ENCODE data around the gene DNM2. TPM values are rescaled to one million over a fixed set of nuclear protein-coding genes. Genes with fewer than 3 reads are reported as not detected.

Gene DNM2
- total and polyA plus RNA-seq, 10 of the 15 experiments (the other 5 are each of a cell fraction or from before 2014, with no cell fraction given), result 1.2 to 146 (median 68.9) TPM

GRCh38 chr19:10691883-10692282 lies 26.0 kb upstream of the DNM2 start:
- ChIA-PET RAD21 (ENCODE audit: unreplicated experiment) (interaction anchor here (1.7 kb wide), 1 partner anchor 111 kb away, joined by 5 read pairs; no protein-coding TSS in a partner anchor), POLR2A (interaction anchor here (0.5 to 1.0 kb wide), 3 partner anchors 38 to 364 kb away, joined by 3 to 4 read pairs (median 3); no protein-coding TSS in a partner anchor), CTCF (interaction anchor here (0.7 to 1.9 kb wide), 2 partner anchors 48 to 111 kb away, joined by 3 to 9 read pairs; no protein-coding TSS in a partner anchor), SMC1A (ENCODE audit: uncharacterized antibody, unreplicated experiment) (interaction anchor here (1.0 to 1.2 kb wide), 2 partner anchors 33 to 110 kb away, joined by 3 read pairs; no protein-coding TSS in a partner anchor)
- Histone ChIP-seq H3K79me2 (ENCODE audit: control insufficient read depth, insufficient read depth, low read length) (no peaks in the 10 kb centered on the region), H3K4me2 (ENCODE audit: control insufficient read depth, insufficient read depth) (no peak overlapping the region), H3K4me3 (no peak overlapping the region), H4K20me1 (ENCODE audit: control insufficient read depth, insufficient read depth) (no peaks in the 10 kb centered on the region; the same call in 1 of the 2 replicates), H3K27ac (ENCODE audit: control insufficient read depth, insufficient read depth) (no peak overlapping the region), H3K36me3 (ENCODE audit: control insufficient read depth in 2 of 2, insufficient read depth in 2 of 2, low read length in 1 of 2) (peaks cover 18 to 50% of the 10 kb centered on the region in 2 experiments; a peak in 3 of 4 replicates), H3K27me3 (replicated peaks in 1 of 2; ENCODE audit: control insufficient read depth in 2 of 2, insufficient read depth in 2 of 2, low read length in 1 of 2) (no peaks in the 10 kb centered on the region), H3K9me3 (replicated peaks; ENCODE audit: control insufficient read depth, insufficient read depth, low read length) (no peaks in the 10 kb centered on the region), H2AFZ (ENCODE audit: control insufficient read depth, low read depth, low read length) (no peak overlapping the region), H3K4me1 (ENCODE audit: control insufficient read depth, insufficient read depth, low read length) (no peaks in the 10 kb centered on the region), H3K9ac (ENCODE audit: control insufficient read depth, insufficient read depth, low read length) (no peak overlapping the region)
- DNase-seq (ENCODE audit: low read depth, low spot score) (no peak), FAIRE-seq (no peak), ATAC-seq (no peak)
- no TSS peak for BruUV-seq (replicated peaks)
- 68% methylated on average over 5 of the region's 5 CpGs for WGBS (ENCODE audit: insufficient coverage, insufficient replicate concordance, low lambda C conversion rate, missing lambda C conversion rate)
- in situ Hi-C loops (cut with MboI) (no loop called here), intact Hi-C loops (cut with micrococcal nuclease; ENCODE audit: unreplicated experiment) (no loop called here)
- TF ChIP-seq SMAD5 (IDR thresholded peaks at IDR 0.05; ENCODE audit: low read depth) (0 out of 2 replicates have a peak, but pooled peaks have one; percentile 40), MTA2 (IDR thresholded peaks at IDR 0.05; ENCODE audit: low read depth) (no peak), ATF2 (IDR thresholded peaks at IDR 0.05; ENCODE audit: low read length) (no peak), POLR2A (IDR thresholded peaks at IDR 0.05; ENCODE audit: low read depth, low read length) (0 out of 2 replicates have a peak, but pooled peaks have one; percentile 12)
- TF ChIP-seq, protein P1, sequence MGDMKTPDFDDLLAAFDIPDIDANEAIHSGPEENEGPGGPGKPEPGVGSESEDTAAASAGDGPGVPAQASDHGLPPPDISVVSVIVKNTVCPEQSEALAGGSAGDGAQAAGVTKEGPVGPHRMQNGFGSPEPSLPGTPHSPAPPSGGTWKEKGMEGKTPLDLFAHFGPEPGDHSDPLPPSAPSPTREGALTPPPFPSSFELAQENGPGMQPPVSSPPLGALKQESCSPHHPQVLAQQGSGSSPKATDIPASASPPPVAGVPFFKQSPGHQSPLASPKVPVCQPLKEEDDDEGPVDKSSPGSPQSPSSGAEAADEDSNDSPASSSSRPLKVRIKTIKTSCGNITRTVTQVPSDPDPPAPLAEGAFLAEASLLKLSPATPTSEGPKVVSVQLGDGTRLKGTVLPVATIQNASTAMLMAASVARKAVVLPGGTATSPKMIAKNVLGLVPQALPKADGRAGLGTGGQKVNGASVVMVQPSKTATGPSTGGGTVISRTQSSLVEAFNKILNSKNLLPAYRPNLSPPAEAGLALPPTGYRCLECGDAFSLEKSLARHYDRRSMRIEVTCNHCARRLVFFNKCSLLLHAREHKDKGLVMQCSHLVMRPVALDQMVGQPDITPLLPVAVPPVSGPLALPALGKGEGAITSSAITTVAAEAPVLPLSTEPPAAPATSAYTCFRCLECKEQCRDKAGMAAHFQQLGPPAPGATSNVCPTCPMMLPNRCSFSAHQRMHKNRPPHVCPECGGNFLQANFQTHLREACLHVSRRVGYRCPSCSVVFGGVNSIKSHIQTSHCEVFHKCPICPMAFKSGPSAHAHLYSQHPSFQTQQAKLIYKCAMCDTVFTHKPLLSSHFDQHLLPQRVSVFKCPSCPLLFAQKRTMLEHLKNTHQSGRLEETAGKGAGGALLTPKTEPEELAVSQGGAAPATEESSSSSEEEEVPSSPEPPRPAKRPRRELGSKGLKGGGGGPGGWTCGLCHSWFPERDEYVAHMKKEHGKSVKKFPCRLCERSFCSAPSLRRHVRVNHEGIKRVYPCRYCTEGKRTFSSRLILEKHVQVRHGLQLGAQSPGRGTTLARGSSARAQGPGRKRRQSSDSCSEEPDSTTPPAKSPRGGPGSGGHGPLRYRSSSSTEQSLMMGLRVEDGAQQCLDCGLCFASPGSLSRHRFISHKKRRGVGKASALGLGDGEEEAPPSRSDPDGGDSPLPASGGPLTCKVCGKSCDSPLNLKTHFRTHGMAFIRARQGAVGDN (IDR thresholded peaks at IDR 0.05), result no peak
